ENCODE data around the gene CREBL2.
"Not testable (repeated sequence)": the region's sequence is repeated elsewhere in the genome, so short reads cannot be mapped to it uniquely, and the experiment has no call there.

The CREBL2 gene

DNA sequence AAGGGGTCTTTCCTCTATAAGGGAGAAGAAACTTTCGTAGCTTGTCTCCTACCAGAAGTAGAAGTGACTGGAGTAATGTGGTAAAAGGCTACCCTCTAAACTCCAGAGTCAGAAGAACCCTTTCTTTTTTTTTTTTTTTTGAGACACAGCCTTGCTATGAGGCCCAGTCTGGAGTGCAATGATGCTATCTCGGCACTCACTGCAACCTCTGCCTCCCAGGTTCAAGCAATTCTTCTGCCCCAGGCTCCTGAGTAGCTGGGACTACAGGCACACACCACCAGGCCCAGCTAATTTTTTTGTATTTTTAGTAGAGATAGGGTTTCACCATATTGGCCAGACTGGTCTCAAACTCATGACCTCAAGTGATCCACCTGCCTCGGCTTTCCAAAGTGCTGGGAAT, 23.2 kb upstream of the CREBL2 start:
- ATAC-seq, result not testable (repeated sequence)

DNA sequence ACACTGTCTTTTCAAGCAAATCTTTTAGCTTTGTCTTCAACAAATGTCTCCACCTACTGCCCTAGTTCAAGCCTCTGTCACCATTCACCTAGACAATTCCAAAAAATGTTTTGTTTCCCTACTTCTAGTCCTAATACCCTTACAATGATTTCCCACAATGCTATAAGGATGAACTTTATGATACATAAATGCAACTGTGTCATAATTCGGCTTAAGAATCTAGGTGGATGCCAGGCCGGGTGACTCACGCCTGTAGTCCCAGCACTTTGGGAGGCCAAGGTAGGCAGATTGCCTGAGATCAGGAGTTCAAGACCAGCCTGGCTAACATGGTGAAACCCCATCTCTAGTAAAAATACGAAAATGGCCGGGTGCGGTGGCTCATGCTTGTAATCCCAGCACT, 20.7 kb upstream of the CREBL2 start:
- ATAC-seq, result no peak
- no peak for TF ChIP-seq GLIS3 (CRISPR knock-in tag; IDR thresholded peaks at IDR 0.05)
- no peak for TF ChIP-seq ZNF565 (CRISPR knock-in tag; conservative IDR thresholded peaks at IDR 0.05; ENCODE audit: low read depth)
- TF ChIP-seq, protein P1, sequence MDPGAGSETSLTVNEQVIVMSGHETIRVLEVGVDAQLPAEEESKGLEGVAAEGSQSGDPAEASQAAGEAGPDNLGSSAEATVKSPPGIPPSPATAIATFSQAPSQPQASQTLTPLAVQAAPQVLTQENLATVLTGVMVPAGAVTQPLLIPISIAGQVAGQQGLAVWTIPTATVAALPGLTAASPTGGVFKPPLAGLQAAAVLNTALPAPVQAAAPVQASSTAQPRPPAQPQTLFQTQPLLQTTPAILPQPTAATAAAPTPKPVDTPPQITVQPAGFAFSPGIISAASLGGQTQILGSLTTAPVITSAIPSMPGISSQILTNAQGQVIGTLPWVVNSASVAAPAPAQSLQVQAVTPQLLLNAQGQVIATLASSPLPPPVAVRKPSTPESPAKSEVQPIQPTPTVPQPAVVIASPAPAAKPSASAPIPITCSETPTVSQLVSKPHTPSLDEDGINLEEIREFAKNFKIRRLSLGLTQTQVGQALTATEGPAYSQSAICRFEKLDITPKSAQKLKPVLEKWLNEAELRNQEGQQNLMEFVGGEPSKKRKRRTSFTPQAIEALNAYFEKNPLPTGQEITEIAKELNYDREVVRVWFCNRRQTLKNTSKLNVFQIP (CRISPR knock-in tag; IDR thresholded peaks at IDR 0.05; ENCODE audit: borderline replicate concordance, low read depth), result no peak
- TF ChIP-seq, protein P2, sequence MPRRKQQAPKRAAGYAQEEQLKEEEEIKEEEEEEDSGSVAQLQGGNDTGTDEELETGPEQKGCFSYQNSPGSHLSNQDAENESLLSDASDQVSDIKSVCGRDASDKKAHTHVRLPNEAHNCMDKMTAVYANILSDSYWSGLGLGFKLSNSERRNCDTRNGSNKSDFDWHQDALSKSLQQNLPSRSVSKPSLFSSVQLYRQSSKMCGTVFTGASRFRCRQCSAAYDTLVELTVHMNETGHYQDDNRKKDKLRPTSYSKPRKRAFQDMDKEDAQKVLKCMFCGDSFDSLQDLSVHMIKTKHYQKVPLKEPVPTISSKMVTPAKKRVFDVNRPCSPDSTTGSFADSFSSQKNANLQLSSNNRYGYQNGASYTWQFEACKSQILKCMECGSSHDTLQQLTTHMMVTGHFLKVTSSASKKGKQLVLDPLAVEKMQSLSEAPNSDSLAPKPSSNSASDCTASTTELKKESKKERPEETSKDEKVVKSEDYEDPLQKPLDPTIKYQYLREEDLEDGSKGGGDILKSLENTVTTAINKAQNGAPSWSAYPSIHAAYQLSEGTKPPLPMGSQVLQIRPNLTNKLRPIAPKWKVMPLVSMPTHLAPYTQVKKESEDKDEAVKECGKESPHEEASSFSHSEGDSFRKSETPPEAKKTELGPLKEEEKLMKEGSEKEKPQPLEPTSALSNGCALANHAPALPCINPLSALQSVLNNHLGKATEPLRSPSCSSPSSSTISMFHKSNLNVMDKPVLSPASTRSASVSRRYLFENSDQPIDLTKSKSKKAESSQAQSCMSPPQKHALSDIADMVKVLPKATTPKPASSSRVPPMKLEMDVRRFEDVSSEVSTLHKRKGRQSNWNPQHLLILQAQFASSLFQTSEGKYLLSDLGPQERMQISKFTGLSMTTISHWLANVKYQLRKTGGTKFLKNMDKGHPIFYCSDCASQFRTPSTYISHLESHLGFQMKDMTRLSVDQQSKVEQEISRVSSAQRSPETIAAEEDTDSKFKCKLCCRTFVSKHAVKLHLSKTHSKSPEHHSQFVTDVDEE (CRISPR knock-in tag; IDR thresholded peaks at IDR 0.05), result no peak
- TF ChIP-seq, protein P3, sequence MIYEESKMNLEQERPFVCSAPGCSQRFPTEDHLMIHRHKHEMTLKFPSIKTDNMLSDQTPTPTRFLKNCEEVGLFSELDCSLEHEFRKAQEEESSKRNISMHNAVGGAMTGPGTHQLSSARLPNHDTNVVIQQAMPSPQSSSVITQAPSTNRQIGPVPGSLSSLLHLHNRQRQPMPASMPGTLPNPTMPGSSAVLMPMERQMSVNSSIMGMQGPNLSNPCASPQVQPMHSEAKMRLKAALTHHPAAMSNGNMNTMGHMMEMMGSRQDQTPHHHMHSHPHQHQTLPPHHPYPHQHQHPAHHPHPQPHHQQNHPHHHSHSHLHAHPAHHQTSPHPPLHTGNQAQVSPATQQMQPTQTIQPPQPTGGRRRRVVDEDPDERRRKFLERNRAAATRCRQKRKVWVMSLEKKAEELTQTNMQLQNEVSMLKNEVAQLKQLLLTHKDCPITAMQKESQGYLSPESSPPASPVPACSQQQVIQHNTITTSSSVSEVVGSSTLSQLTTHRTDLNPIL (CRISPR knock-in tag; IDR thresholded peaks at IDR 0.05; ENCODE audit: low read depth), result no peak
- TF ChIP-seq OSR1 (CRISPR knock-in tag; IDR thresholded peaks at IDR 0.05), result no peak
- TF ChIP-seq ZNF70 (CRISPR knock-in tag; IDR thresholded peaks at IDR 0.05), result no peak
- no peak for TF ChIP-seq PPARA (CRISPR knock-in tag; IDR thresholded peaks at IDR 0.05; ENCODE audit: borderline replicate concordance)
- no peak for TF ChIP-seq ZFP3 (CRISPR knock-in tag; IDR thresholded peaks at IDR 0.05)
- TF ChIP-seq TCF4 (CRISPR knock-in tag; IDR thresholded peaks at IDR 0.05; ENCODE audit: borderline replicate concordance), result no peak
- TF ChIP-seq ISL1 (CRISPR knock-in tag; IDR thresholded peaks at IDR 0.05), result no peak
- TF ChIP-seq, protein P4, sequence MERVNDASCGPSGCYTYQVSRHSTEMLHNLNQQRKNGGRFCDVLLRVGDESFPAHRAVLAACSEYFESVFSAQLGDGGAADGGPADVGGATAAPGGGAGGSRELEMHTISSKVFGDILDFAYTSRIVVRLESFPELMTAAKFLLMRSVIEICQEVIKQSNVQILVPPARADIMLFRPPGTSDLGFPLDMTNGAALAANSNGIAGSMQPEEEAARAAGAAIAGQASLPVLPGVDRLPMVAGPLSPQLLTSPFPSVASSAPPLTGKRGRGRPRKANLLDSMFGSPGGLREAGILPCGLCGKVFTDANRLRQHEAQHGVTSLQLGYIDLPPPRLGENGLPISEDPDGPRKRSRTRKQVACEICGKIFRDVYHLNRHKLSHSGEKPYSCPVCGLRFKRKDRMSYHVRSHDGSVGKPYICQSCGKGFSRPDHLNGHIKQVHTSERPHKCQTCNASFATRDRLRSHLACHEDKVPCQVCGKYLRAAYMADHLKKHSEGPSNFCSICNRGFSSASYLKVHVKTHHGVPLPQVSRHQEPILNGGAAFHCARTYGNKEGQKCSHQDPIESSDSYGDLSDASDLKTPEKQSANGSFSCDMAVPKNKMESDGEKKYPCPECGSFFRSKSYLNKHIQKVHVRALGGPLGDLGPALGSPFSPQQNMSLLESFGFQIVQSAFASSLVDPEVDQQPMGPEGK (CRISPR knock-in tag; IDR thresholded peaks at IDR 0.05; ENCODE audit: borderline replicate concordance), result no peak
- TF ChIP-seq ZNF8 (CRISPR knock-in tag; IDR thresholded peaks at IDR 0.05), result no peak
- no peak for TF ChIP-seq ARNTL (CRISPR knock-in tag; IDR thresholded peaks at IDR 0.05; ENCODE audit: borderline replicate concordance, low read depth)
- no peak for TF ChIP-seq BACH2 (CRISPR knock-in tag; IDR thresholded peaks at IDR 0.05; ENCODE audit: borderline replicate concordance)

DNA sequence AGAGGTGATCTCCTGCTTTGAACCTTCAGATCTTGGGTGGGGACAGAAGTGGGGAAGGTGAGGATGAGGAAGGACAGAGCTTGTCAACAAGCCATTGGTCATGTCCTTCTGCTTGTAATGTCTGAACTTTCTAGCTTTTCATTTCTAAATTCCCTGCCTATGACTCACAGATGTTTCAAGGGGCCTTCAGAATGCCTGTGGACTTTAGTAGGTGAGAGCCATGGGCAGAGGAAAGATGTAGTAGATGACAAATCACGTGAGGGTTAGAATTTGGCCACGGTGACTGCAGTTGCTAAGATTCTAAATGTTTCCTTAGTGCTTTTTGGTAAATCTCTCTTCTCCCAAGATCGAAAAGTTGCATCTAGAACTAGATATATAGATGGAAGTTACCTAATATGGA, 18.7 kb upstream of the CREBL2 start:
- no peak for TF ChIP-seq SNAI2 (CRISPR knock-in tag; IDR thresholded peaks at IDR 0.05)
- TF ChIP-seq TOX (CRISPR knock-in tag; IDR thresholded peaks at IDR 0.05; ENCODE audit: borderline replicate concordance), result no peak
- no peak for TF ChIP-seq GLIS3 (CRISPR knock-in tag; IDR thresholded peaks at IDR 0.05)
- no peak for TF ChIP-seq ZC3H10 (CRISPR knock-in tag; IDR thresholded peaks at IDR 0.05)
- ATAC-seq, result peak; percentile 56

DNA sequence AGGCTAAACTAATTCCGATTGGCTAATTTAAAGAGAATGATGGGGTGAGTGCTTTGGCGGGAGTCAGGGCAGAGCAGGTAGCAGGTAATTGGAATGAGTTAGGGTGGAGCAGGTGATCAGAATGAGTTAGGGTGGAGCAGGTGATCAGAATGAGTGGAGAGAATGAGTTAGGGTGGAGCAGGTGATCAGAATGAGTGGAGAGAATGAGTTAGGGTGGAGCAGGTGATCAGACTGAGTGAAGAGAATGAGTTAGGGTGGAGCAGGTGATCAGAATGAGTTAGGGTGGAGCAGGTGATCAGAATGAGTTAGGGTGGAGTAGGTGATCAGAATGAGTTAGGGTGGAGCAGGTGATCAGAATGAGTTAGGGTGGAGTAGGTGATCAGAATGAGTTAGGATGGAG, 15.7 kb upstream of the CREBL2 start:
- ATAC-seq, result not testable (repeated sequence)

DNA sequence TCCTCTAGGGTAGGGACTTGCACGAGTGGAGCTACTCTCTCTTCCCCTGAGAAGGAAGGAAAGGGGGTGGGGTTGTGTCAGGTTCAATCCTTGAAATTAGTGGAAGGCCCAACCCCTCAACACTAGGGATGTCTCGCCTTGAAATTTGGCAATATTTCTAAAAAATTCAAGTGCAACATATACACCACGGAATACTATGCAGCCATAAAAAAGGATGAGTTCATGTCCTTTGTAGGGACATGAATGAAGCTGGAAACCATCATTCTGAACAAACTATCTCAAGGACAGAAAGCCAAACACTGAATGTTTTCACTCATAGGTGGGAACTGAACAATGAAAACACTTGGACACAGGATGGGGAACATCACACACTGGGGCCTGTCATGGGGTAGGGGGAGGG, 15.1 kb upstream of the CREBL2 start:
- ATAC-seq, result not testable (repeated sequence)

DNA sequence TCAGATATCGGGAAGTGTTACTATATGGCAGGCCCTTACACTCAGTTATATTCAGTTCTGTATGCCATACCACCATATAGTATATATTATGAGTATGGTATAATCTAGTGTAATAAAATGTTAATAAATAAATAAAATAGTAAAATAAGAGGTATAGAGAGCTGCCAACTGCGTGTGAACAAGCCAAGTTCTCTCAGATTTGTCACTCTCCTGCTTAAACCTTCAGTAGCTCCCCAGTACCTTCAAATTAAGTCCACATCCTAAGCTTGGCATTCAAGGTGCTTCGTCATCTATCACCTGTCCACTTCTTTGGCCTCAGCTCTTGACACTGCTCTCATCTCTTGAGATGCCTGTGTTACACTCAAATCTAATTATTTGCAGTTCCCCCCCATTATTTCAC, 12.8 kb upstream of the CREBL2 start:
- no peak for ATAC-seq
- TF ChIP-seq ZNF565 (CRISPR knock-in tag; conservative IDR thresholded peaks at IDR 0.05; ENCODE audit: low read depth) (no peak), ZNF70 (CRISPR knock-in tag; IDR thresholded peaks at IDR 0.05) (no peak), ISL1 (CRISPR knock-in tag; IDR thresholded peaks at IDR 0.05) (no peak), ESRRG (CRISPR knock-in tag; IDR thresholded peaks at IDR 0.05) (no peak), ZFP3 (CRISPR knock-in tag; IDR thresholded peaks at IDR 0.05) (no peak), CSDC2 (CRISPR knock-in tag; IDR thresholded peaks at IDR 0.05) (no peak), RARB (CRISPR knock-in tag; IDR thresholded peaks at IDR 0.05) (no peak), ZC3H10 (CRISPR knock-in tag; IDR thresholded peaks at IDR 0.05) (no peak)
- TF ChIP-seq, protein P3 (CRISPR knock-in tag; IDR thresholded peaks at IDR 0.05; ENCODE audit: low read depth), result no peak
- TF ChIP-seq, protein P5, sequence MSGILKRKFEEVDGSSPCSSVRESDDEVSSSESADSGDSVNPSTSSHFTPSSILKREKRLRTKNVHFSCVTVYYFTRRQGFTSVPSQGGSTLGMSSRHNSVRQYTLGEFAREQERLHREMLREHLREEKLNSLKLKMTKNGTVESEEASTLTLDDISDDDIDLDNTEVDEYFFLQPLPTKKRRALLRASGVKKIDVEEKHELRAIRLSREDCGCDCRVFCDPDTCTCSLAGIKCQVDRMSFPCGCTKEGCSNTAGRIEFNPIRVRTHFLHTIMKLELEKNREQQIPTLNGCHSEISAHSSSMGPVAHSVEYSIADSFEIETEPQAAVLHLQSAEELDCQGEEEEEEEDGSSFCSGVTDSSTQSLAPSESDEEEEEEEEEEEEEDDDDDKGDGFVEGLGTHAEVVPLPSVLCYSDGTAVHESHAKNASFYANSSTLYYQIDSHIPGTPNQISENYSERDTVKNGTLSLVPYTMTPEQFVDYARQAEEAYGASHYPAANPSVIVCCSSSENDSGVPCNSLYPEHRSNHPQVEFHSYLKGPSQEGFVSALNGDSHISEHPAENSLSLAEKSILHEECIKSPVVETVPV (CRISPR knock-in tag; IDR thresholded peaks at IDR 0.05), result no peak
- TF ChIP-seq, protein P1 (CRISPR knock-in tag; IDR thresholded peaks at IDR 0.05; ENCODE audit: borderline replicate concordance, low read depth), result no peak

Data from SK-N-SH treated with all-trans-retinoic acid at 6 μM for 48 hours (cell line).